Peyer's patch (tissue), 4 donors: ENCODE data around the gene RASGRP4.

Experiments used
- POLR2A ChIP-seq, 2 donors: fragments of 450-650 bp; IDR thresholded peaks; one replicate each; pipeline ENCODE4 v1.5.1; 2017; ENCODE audit warnings: antibody characterized with exemption in 2 of 2, mild to moderate bottlenecking in 2 of 2, moderate library complexity in 2 of 2
- TF ChIP-seq, protein P1 (sequence below), 6 experiments: fragments of 450-650 bp in 4 of 6; fragments of 200-600 bp in 2 of 6; sonication (generic) in 1 of 6; IDR thresholded peaks; one replicate each; pipeline ENCODE4 v1.5.1; 2017 to 2019; ENCODE audit warnings: antibody characterized with exemption in 6 of 6, mild to moderate bottlenecking in 3 of 6, moderate library complexity in 1 of 6

DNA sequence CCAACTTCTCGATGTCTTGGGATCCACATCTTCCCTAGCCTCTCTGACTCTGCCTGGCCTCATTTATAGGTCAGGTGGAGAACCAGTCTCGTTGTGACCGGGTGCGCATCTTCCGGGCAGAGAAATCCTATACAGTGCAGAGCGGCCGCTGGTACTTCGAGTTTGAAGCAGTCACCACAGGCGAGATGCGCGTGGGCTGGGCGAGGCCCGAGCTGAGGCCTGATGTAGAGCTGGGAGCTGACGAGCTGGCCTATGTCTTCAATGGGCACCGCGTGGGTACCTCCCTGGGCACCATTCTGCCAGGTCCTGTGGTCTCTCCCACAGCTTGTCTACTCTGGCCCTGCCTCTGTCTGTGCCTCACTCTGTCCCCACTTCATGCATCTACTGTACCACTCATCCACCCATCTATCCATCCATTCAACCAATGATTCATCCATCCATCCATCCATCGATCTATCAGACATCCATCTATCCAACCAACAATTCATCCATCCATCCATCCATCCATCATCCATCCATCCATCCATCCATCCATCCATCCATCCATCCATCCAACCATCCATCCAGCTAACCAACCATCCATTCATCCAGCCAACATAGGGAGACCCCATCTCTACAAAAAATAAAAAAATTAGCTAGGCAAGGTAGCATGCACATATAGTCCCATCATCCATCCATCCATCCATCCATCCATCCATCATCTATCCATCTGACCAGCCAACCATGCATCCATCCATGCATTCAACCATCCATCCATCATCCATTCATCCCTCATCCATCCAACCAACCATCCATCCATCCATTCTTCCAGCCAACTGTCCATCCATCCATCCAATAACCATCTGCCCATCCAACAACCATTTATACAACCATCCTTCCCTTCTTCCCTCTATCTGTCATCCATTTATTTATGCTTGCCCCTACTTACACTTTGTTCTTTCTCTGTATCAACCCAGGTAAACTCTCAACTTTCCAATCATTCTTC, 41.8 kb upstream of the RASGRP4 start:
- TF ChIP-seq, protein P1, sequence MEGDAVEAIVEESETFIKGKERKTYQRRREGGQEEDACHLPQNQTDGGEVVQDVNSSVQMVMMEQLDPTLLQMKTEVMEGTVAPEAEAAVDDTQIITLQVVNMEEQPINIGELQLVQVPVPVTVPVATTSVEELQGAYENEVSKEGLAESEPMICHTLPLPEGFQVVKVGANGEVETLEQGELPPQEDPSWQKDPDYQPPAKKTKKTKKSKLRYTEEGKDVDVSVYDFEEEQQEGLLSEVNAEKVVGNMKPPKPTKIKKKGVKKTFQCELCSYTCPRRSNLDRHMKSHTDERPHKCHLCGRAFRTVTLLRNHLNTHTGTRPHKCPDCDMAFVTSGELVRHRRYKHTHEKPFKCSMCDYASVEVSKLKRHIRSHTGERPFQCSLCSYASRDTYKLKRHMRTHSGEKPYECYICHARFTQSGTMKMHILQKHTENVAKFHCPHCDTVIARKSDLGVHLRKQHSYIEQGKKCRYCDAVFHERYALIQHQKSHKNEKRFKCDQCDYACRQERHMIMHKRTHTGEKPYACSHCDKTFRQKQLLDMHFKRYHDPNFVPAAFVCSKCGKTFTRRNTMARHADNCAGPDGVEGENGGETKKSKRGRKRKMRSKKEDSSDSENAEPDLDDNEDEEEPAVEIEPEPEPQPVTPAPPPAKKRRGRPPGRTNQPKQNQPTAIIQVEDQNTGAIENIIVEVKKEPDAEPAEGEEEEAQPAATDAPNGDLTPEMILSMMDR (IDR thresholded peaks at IDR 0.05): no peak
- TF ChIP-seq POLR2A (IDR thresholded peaks at IDR 0.05): no peak
